K562 (cell line): ENCODE data around the gene PSMD7. TPM values are rescaled to one million over a fixed set of nuclear protein-coding genes. Genes with fewer than 3 reads are reported as not detected.

Experiments used
- ARID2 ChIP-seq: fragments of 450-650 bp; IDR thresholded peaks from 2 replicates; pipeline ENCODE4 v1.6.1; 2017; ENCODE audit warnings: antibody characterized with exemption, mild to moderate bottlenecking
- ATF1 ChIP-seq, 2 experiments: fragments of 450-650 bp in 1 of 2; IDR thresholded peaks; 2 replicates each; pipeline ENCODE4 v1.6.1; 2016; ENCODE audit warnings: missing compliant biosample characterization in 1 of 2, missing genetic modification characterization in 1 of 2
- BCLAF1 ChIP-seq, 2 experiments: fragments of 450-650 bp in 1 of 2; IDR thresholded peaks; 2 replicates each; pipeline ENCODE4 v1.6.1; 2011 to 2017; ENCODE audit warnings: low read depth in 2 of 2, antibody characterized with exemption in 1 of 2, borderline replicate concordance in 1 of 2, low read length in 1 of 2, mild to moderate bottlenecking in 1 of 2, mixed read lengths in 1 of 2; ENCODE audit not compliant: control insufficient read depth in 1 of 2
- CC2D1A ChIP-seq: fragments of 450-650 bp; IDR thresholded peaks from 2 replicates; pipeline ENCODE4 v1.6.1; 2017; ENCODE audit warnings: mild to moderate bottlenecking
- FOS ChIP-seq: IDR thresholded peaks from 3 replicates; pipeline ENCODE4 v1.6.1; 2011; ENCODE audit not compliant: insufficient read length; ENCODE audit errors: extremely low read depth
- GABPB1 ChIP-seq: sonication (generic); formaldehyde crosslinking; IDR thresholded peaks from 2 replicates; pipeline ENCODE4 v1.8.0; 2022; ENCODE audit warnings: mild to moderate bottlenecking, missing genetic modification reagents
- HNRNPH1 ChIP-seq: fragments of 200-400 bp; formaldehyde crosslinking; optimal IDR thresholded peaks from 2 replicates; pipeline ENCODE3; 2017; ENCODE audit warnings: low read depth, mild to moderate bottlenecking, low read length, moderate library complexity
- HNRNPUL1 ChIP-seq: fragments of 200-400 bp; formaldehyde crosslinking; IDR thresholded peaks from 2 replicates; pipeline ENCODE4 v1.6.1; 2017; ENCODE audit warnings: low read length
- MAX ChIP-seq: sonication (generic); formaldehyde crosslinking; IDR thresholded peaks from 2 replicates; pipeline ENCODE4 v1.9.0; 2022; ENCODE audit warnings: mild to moderate bottlenecking, missing genetic modification reagents
- MCM2 ChIP-seq: fragments of 450-650 bp; IDR thresholded peaks from 2 replicates; pipeline ENCODE4 v1.6.1; 2017; ENCODE audit warnings: low read depth, mild to moderate bottlenecking
- MTF1 ChIP-seq: fragments of 250-450 bp; sonication (Bioruptor Pico); IDR thresholded peaks from 2 replicates; pipeline ENCODE4 v1.9.0; 2021; ENCODE audit warnings: moderate library complexity, mild to moderate bottlenecking, inconsistent platforms, borderline replicate concordance
- RBM25 ChIP-seq: fragments of 200-400 bp; formaldehyde crosslinking; IDR thresholded peaks from 2 replicates; pipeline ENCODE4 v1.6.1; 2018; ENCODE audit warnings: low read length, low read depth, moderate library complexity; ENCODE audit not compliant: severe bottlenecking
- SFPQ ChIP-seq: fragments of 200-400 bp; formaldehyde crosslinking; IDR thresholded peaks from 2 replicates; pipeline ENCODE4 v1.6.1; 2017; ENCODE audit warnings: mild to moderate bottlenecking, low read depth, low read length, moderate library complexity
- SIN3B ChIP-seq: fragments of 450-650 bp; IDR thresholded peaks from 2 replicates; pipeline ENCODE4 v1.6.1; 2017; ENCODE audit warnings: low read depth, mild to moderate bottlenecking, moderate library complexity
- TCF3 ChIP-seq: sonication (generic); formaldehyde crosslinking; IDR thresholded peaks from 2 replicates; pipeline ENCODE4 v1.4.0; 2020; ENCODE audit warnings: mild to moderate bottlenecking, missing genetic modification reagents
- TCFL5 ChIP-seq: fragments of 250-450 bp; sonication (Bioruptor Pico); conservative IDR thresholded peaks from 2 replicates; pipeline ENCODE4 v1.6.1; 2021; ENCODE audit warnings: mild to moderate bottlenecking, moderate library complexity, matching md5 sums
- USF1 ChIP-seq: sonication (generic); formaldehyde crosslinking; IDR thresholded peaks from 2 replicates; pipeline ENCODE4 v1.9.0; 2022; ENCODE audit warnings: mild to moderate bottlenecking, missing genetic modification reagents
- ZNF239 ChIP-seq: fragments of 250-450 bp; sonication (Bioruptor Pico); IDR thresholded peaks from 2 replicates; pipeline ENCODE4 v1.4.0; 2020; ENCODE audit warnings: mild to moderate bottlenecking
- ZNF512 ChIP-seq: IDR thresholded peaks from 2 replicates; pipeline ENCODE4 v1.6.1; 2016; ENCODE audit warnings: missing genetic modification characterization, missing compliant biosample characterization
- ZNF586 ChIP-seq: fragments of 450-650 bp; formaldehyde crosslinking; conservative IDR thresholded peaks from 2 replicates; pipeline ENCODE4 v1.4.0; 2020; ENCODE audit warnings: mild to moderate bottlenecking, moderate library complexity
- ZZZ3 ChIP-seq: fragments of 450-650 bp; IDR thresholded peaks from 2 replicates; pipeline ENCODE4 v1.6.1; 2016; ENCODE audit warnings: antibody characterized with exemption, mild to moderate bottlenecking, moderate library complexity
- polyA plus RNA-seq, 8 experiments: library from polyadenylated mRNA; depleted of rRNA in 4 of 8; stranded (reverse) in 5 of 8; unstranded in 3 of 8; fragments of >200 nt; fragmentation: Nextera tagmentation in 2 of 8; fragmentation: Illumina TruSeq in 1 of 8; extraction: Ambion mirVana in 2 of 8; extraction: Trizol in 1 of 8; gene quantifications; 2 replicates each; pipeline versions ENCODE4 v1.2.1 to v1.2.3, GENCODE V29; 2011 to 2014; ENCODE audit warnings: inconsistent platforms in 1 of 8, missing spikeins in 1 of 8
- total RNA-seq, 7 experiments: library from RNA; depleted of rRNA in 6 of 7; stranded (reverse); fragments of >200 nt in 6 of 7; fragmentation: Illumina TruSeq in 2 of 7; extraction: Trizol in 2 of 7; gene quantifications; 2 replicates each; pipeline versions ENCODE4 v1.2.1 to v1.2.3, GENCODE V29; 2011 to 2021; ENCODE audit warnings: low replicate concordance in 1 of 7

The PSMD7 gene
- total and polyA plus RNA-seq, 9 of the 15 experiments (the other 6 are each of a cell fraction or from before 2014, with no cell fraction given) = 100 to 226 (median 156) TPM

- TF ChIP-seq FOS (no peak), MTF1 (CRISPR knock-in tag) (no peak), ZZZ3 (peak; percentile 94), ZNF239 (CRISPR knock-in tag) (no peak; the same call in 1 of the 2 replicates), MCM2 (no peak), MAX (CRISPR knock-in tag) (peak; percentile 89), ZNF512 (tag) (no peak), SFPQ (no peak), TCFL5 (CRISPR knock-in tag) (no peak), SIN3B (peak; percentile 91), CC2D1A (no peak), TCF3 (CRISPR knock-in tag) (peak; percentile 44), USF1 (no peak; the same call in 1 of the 2 replicates), ATF1 (CRISPR knock-in tag; IDR thresholded peaks at IDR 0.05) (no peak), ATF1 (tag; IDR thresholded peaks at IDR 0.05) (peak; percentile 94), ARID2 (no peak), ZNF586 (CRISPR knock-in tag) (no peak), GABPB1 (CRISPR knock-in tag) (peak; percentile 94), HNRNPH1 (no peak), BCLAF1 (IDR thresholded peaks at IDR 0.05; ENCODE audit: borderline replicate concordance in 1 of 2, control insufficient read depth in 1 of 2, low read depth in 2 of 2, low read length in 1 of 2) (no peak), RBM25 (no peak), HNRNPUL1 (no peak)
Measured at GRCh38 chr16:74296432-74297144, at the start of gene PSMD7 (continued).
